Suprapubic skin (tissue), 4 donors: ENCODE results near the gene ZMYND15. TPM values are rescaled to one million over a fixed set of nuclear protein-coding genes. Genes with fewer than 3 reads are reported as not detected.

ENCODE experiments used
- DNase-seq, 2 donors: peaks; one replicate each; pipeline ENCODE4 v3.0.0-alpha.2; 2019; ENCODE audit warnings: low spot score in 2 of 2
- H3K27ac ChIP-seq: fragments of 200-600 bp; sonication (generic); one replicate; pipeline ENCODE4 v1.5.1; 2019
- H3K27me3 ChIP-seq: fragments of 200-600 bp; sonication (generic); one replicate; pipeline ENCODE4 v1.5.1; 2019
- H3K36me3 ChIP-seq: fragments of 200-600 bp; sonication (generic); one replicate; pipeline ENCODE4 v1.5.1; 2019
- H3K4me1 ChIP-seq: fragments of 200-600 bp; sonication (generic); one replicate; pipeline ENCODE4 v1.5.1; 2019
- H3K4me3 ChIP-seq: fragments of 200-600 bp; sonication (generic); one replicate; pipeline ENCODE4 v1.5.1; 2019; ENCODE audit warnings: mild to moderate bottlenecking
- H3K9me3 ChIP-seq: fragments of 200-600 bp; sonication (generic); one replicate; pipeline ENCODE4 v1.5.1; 2019
- EP300 ChIP-seq: sonication (generic); formaldehyde crosslinking; IDR thresholded peaks from one replicate; pipeline ENCODE4 v1.6.1; 2017; ENCODE audit warnings: antibody characterized with exemption
- POLR2A ChIP-seq, 2 donors: fragments of 450-650 bp; IDR thresholded peaks; one replicate each; pipeline ENCODE4 v1.6.1; 2017; ENCODE audit warnings: antibody characterized with exemption in 2 of 2, mild to moderate bottlenecking in 2 of 2, moderate library complexity in 2 of 2
- POLR2AphosphoS5 ChIP-seq, 3 donors: sonication (generic); formaldehyde crosslinking; IDR thresholded peaks; one replicate each; pipeline ENCODE4 v1.6.1; 2017; ENCODE audit warnings: antibody characterized with exemption in 3 of 3
- WGBS: methylation state at CpG from one replicate; pipeline ENCODE4 v1.1.5; 2018; 5-methylcytosine and 5-hydroxymethylcytosine counted together
- total RNA-seq, 4 donors: library from RNA; depleted of rRNA; stranded (reverse); fragments of >200 nt; gene quantifications; one replicate each; pipeline ENCODE4 v1.1.0, GENCODE V29; 2016
- TF ChIP-seq, protein P1 (sequence below), 2 donors: fragments of 200-600 bp in 1 of 2; fragments of 450-650 bp in 1 of 2; sonication (generic) in 1 of 2; IDR thresholded peaks; one replicate each; pipeline ENCODE4 v1.5.1; 2016 to 2019; ENCODE audit warnings: antibody characterized with exemption in 2 of 2, mild to moderate bottlenecking in 1 of 2, moderate library complexity in 1 of 2

Gene ZMYND15
- total RNA-seq, 4 donors from 2014 or later: 0.40 to 2.8 (median 1.3) TPM

DNA sequence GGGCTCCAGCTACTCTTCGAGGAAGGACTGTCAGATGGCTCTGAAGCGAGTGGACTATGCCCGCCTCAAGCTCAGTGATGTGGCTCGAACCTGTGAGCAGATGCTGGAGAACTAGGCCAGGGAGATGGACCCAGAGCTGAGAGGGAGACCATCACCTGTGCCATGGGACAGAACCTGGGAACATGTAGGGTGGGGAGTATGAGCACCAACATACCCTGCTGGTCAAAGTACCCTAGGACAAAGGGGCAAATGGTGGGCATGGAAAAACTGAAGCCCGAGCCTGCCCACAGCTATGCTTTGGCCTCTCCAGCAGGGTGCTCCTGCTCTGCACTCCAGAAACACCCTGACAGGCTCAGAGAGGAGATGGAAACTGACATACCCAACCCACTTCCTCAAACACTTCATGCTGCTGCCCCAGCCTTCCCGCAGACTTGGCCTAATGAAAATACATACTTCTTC lies 6.5 kb upstream of the ZMYND15 start:
- no peak for DNase-seq
- H3K27ac ChIP-seq: no peak overlapping the region
- H3K4me1 ChIP-seq: peaks cover 23% of the 10 kb centered on the region
- TF ChIP-seq, protein P1, sequence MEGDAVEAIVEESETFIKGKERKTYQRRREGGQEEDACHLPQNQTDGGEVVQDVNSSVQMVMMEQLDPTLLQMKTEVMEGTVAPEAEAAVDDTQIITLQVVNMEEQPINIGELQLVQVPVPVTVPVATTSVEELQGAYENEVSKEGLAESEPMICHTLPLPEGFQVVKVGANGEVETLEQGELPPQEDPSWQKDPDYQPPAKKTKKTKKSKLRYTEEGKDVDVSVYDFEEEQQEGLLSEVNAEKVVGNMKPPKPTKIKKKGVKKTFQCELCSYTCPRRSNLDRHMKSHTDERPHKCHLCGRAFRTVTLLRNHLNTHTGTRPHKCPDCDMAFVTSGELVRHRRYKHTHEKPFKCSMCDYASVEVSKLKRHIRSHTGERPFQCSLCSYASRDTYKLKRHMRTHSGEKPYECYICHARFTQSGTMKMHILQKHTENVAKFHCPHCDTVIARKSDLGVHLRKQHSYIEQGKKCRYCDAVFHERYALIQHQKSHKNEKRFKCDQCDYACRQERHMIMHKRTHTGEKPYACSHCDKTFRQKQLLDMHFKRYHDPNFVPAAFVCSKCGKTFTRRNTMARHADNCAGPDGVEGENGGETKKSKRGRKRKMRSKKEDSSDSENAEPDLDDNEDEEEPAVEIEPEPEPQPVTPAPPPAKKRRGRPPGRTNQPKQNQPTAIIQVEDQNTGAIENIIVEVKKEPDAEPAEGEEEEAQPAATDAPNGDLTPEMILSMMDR (IDR thresholded peaks at IDR 0.05): peak in 1 of 2 donors; percentile 20
- TF ChIP-seq POLR2A (IDR thresholded peaks at IDR 0.05) (no peak), EP300 (no peak)
- no peaks in the 10 kb centered on the region for H3K9me3 ChIP-seq
- H3K4me3 ChIP-seq: no peak overlapping the region
- H3K36me3 ChIP-seq: peaks cover 20% of the 10 kb centered on the region
- 87% methylated on average over 6 of the region's 6 CpGs for WGBS
- no peaks in the 10 kb centered on the region for H3K27me3 ChIP-seq

DNA sequence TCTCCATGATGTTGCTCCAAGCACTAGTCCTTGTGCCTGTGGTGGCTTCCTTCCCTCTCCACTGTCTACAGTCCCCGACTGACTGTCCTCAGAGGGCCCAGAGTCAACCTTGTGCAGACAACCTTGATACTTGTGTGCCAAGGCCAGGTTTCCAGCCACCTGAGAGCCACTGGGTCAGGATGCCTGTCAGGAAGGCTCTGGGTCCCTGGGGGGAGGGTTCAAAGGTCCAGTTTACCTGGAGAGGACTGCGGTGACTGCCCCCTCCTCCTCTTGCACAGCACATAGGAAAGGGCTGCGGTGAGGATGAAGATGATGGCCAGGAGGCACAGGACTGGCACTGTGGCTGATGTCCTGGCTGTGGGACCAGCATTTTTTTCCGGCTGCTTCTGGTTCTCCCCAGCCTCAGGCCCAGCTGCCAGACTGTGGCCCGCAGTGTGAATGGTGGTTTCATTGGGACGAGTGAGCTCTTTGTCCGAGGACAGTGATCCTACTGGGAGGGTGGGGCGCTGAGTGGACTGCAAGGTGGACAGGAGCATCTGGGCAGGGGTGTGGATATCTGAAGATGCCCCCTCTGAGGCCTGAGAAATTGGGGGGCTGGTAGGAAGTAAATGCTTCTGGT lies 4.7 kb upstream of the ZMYND15 start:
- H3K9me3 ChIP-seq: no peaks in the 10 kb centered on the region
- no peak overlapping the region for H3K4me3 ChIP-seq
- peaks cover 35% of the 10 kb centered on the region for H3K4me1 ChIP-seq
- 96% methylated on average over 8 of the region's 8 CpGs for WGBS
- TF ChIP-seq EP300 (no peak), POLR2A (IDR thresholded peaks at IDR 0.05) (no peak)
- H3K27ac ChIP-seq: no peak overlapping the region
- DNase-seq: no peak
- no peaks in the 10 kb centered on the region for H3K27me3 ChIP-seq
- peaks cover 20% of the 10 kb centered on the region for H3K36me3 ChIP-seq

DNA sequence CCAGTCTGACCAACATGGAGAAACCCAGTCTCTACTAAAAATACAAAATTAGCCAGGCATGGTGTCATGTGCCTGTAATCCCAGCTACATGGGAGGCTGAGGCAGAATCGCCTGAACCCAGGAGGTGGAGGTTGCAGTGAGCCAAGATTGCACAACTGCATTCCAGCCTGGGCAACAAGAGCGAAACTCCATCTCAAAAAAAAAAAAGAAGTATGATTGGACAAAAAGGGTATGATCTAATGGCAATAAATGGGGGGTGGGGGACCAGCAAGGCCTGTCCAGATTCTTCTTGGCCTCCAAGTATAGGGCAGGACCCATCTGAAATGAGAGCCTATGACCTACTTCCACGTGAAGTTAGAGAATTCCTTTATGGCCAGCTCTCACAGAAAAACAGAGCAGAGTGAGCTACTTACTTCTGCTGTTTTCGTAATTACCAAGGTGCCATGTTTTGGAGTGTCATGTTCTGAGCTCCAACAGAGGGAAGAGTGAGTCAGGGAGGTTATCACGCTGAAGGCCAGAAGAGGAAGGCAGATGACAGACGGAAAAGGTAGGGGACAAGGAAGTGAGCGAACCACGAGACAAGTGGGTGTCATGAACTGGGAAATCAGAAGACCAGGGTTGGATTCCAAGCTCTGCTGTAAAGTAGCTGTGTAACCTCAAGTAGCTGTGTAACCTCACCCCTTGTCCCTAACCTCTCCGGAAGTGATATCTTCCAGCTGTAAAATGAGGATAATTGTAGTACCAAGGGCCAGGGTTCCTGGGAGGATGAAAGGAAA lies 3.6 kb upstream of the ZMYND15 start:
- WGBS: 67% methylated on average over 9 of the region's 9 CpGs
- Histone ChIP-seq H3K27ac (no peak overlapping the region), H3K4me3 (no peak overlapping the region), H3K36me3 (peaks cover 20% of the 10 kb centered on the region), H3K27me3 (no peaks in the 10 kb centered on the region), H3K9me3 (no peaks in the 10 kb centered on the region), H3K4me1 (peaks cover 30% of the 10 kb centered on the region)
- DNase-seq: no peak
- TF ChIP-seq POLR2AphosphoS5 (IDR thresholded peaks at IDR 0.05): peak in 1 of 3 donors; percentile 10
- TF ChIP-seq, protein P1 (IDR thresholded peaks at IDR 0.05): no peak

DNA sequence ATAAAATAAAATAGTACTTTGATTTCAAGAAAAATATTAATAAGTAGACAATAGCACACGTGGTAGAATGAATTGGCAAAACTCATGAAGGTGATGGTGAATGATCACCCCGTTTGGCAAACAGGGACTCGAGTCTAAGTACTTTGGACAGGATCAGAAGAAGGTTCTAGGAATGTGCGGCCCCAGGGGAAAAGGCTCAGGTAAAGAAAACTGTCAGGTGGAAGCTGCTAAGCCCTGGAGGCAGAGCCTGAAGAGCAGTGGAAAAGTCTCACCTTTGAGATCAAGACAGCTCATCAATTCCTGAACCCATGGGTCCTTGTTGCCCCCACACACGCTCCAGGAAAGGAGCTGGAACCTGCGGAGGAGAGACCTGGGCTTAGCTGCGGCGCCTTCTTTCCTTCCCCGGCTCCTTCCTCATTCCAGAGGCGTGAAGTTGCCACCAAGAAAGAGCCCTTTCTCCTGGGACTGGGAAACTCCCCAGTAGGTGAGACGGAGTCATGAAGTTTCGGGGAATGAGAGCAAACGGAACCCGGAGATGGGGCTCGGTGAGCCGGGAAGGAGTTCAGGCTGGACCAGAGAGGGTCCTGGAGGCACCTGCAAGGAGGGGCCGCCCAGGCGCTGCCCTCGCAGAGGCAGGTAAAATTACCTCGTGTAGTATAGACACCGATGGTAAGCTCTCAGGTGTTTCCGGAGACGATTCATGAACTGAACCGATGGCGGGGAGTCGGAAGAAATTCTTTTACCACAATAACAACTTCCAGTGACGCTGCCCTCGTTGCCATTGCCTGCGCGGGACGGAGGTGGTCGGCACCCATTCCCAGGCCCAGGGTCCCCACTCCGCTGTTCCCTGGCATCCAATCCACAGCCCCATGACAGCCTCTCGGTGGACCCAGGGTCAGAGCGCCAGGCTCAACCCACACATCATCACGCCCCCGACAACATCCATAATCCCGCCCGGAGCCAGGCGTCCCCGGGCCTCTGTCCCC lies 1.2 kb upstream of the ZMYND15 start:
- Histone ChIP-seq H3K4me3 (peak overlapping the region; percentile 90), H3K27me3 (no peaks in the 10 kb centered on the region), H3K9me3 (no peaks in the 10 kb centered on the region), H3K36me3 (peaks cover 14% of the 10 kb centered on the region), H3K4me1 (peaks cover 19% of the 10 kb centered on the region), H3K27ac (peak overlapping the region; percentile 34)
- 12% methylated on average over 31 of the region's 41 CpGs for WGBS
- no peak for TF ChIP-seq EP300
- TF ChIP-seq POLR2A (IDR thresholded peaks at IDR 0.05): no peak
- TF ChIP-seq, protein P1 (IDR thresholded peaks at IDR 0.05): no peak
- TF ChIP-seq POLR2AphosphoS5 (IDR thresholded peaks at IDR 0.05): no peak
- no peak for DNase-seq

DNA sequence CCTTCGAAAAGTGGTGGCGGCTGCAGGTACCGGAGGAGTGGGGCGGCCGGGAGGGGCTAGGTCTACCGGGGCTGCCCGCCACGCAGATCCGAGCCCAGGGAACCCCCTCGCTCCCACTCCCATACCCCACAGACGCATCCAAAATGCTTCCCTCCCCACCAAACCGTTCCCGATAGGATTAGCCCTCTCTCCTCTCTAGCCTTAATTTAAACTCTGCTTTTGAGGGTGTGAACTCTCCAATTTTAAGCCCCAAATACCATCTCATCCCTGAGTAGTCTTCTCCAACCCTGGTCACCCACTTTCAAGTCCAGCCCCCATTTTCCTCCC lies 355 bp downstream of the ZMYND15 start:
- H3K27me3 ChIP-seq: peaks cover 7% of the 10 kb centered on the region
- no peaks in the 10 kb centered on the region for H3K9me3 ChIP-seq
- H3K27ac ChIP-seq: peak overlapping the region; percentile 46
- H3K36me3 ChIP-seq: no peaks in the 10 kb centered on the region
- peaks cover 21% of the 10 kb centered on the region for H3K4me1 ChIP-seq
- no peak for DNase-seq
- WGBS: 17% methylated on average over 10 of the region's 13 CpGs
- TF ChIP-seq EP300 (no peak), POLR2AphosphoS5 (IDR thresholded peaks at IDR 0.05) (no peak), POLR2A (IDR thresholded peaks at IDR 0.05) (no peak)
- TF ChIP-seq, protein P1 (IDR thresholded peaks at IDR 0.05): no peak
- H3K4me3 ChIP-seq: peak overlapping the region; percentile 90
